Dendritic cell treated with granulocyte-macrophage colony-stimulating factor and Interleukin-4, amounts not matched to agents 40 ng/mL and 50 ng/mL, for 4 days (primary cell): ENCODE measurements around the gene NOLC1.

Experiments used
- H3K27ac Mint-ChIP-seq: one replicate; pipeline ENCODE4 v1.8.0; 2022; ENCODE audit warnings: mild to moderate bottlenecking, mixed read lengths
- H3K27me3 Mint-ChIP-seq: one replicate; pipeline ENCODE4 v1.8.0; 2022; ENCODE audit warnings: mild to moderate bottlenecking, mixed read lengths
- H3K36me3 Mint-ChIP-seq: one replicate; pipeline ENCODE4 v1.8.0; 2022; ENCODE audit warnings: low read depth, mixed read lengths
- H3K4me1 Mint-ChIP-seq: one replicate; pipeline ENCODE4 v1.8.0; 2022; ENCODE audit warnings: low read depth, mixed read lengths
- H3K4me3 Mint-ChIP-seq: one replicate; pipeline ENCODE4 v1.8.0; 2022; ENCODE audit warnings: mild to moderate bottlenecking, moderate library complexity, mixed read lengths
- H3K9me3 Mint-ChIP-seq: one replicate; pipeline ENCODE4 v1.8.0; 2022; ENCODE audit warnings: mixed read lengths
- intact Hi-C: fragments of 100-400 bp; cut with micrococcal nuclease; formaldehyde crosslinking; loops from one replicate; pipeline ENCODE4 v1.15.0; 2022

Gene NOLC1

DNA sequence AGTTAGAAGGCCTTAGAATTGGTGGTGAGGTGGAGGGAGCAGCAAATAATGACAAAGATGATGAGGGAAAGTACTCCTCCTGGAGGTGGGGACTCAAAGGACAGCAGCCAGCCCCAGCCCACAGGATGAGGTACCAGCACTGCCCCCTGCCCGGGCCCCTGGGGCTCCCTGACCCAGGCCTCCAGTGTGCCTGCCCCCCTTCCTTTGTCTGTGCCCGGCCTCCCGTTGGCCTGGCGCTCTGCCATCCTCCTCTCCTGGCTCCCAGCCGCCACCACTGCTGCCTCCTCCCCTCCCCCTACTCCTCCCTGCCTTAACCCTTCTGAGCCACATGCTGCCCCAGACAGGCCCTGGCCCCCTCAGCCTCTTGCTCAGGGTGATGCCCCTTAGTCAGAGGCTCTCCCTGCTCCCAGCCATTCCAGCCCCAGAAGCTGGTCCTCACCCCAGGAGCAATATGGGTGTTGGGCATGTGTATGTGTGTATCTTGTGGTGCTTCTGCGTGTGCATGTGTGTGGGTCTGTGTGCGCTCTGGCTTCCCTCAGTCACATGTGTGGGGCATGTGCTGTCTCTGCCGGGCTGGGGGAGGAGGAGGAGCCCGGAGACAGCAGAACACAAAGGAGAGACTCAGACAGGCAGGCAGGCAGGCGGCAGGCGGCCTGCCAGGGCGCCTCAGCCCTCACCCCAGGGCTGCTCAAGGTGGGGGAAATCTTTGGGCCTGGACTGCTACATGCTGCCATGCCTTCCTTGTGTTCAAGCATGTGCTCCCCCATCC lies 34.6 kb upstream of the NOLC1 start:
- H3K9me3 Mint-ChIP-seq: no peaks in the 10 kb centered on the region
- intact Hi-C loops: loop anchor here (5.0 kb wide), 1 partner anchor 50 kb away; the partner anchor contains the start of gene HPS6

GRCh38 chr10:102118867-102119266 lies 33.3 kb upstream of the NOLC1 start:
- H3K36me3 Mint-ChIP-seq: peaks cover 25% of the 10 kb centered on the region
- peak overlapping the region; percentile 91 for H3K27ac Mint-ChIP-seq
- H3K4me1 Mint-ChIP-seq: peaks cover 70% of the 10 kb centered on the region
- H3K4me3 Mint-ChIP-seq: peak overlapping the region; percentile 96
- intact Hi-C loops: loop anchor here (5.0 kb wide), 1 partner anchor 52 kb away; the partner anchor contains the start of gene HPS6
- H3K27me3 Mint-ChIP-seq: no peaks in the 10 kb centered on the region
- H3K9me3 Mint-ChIP-seq: no peaks in the 10 kb centered on the region

More for the DNA sequence above, 34.6 kb upstream of the NOLC1 start:
- peak overlapping the region; percentile 96 for H3K4me3 Mint-ChIP-seq
- H3K4me1 Mint-ChIP-seq: peaks cover 78% of the 10 kb centered on the region
- H3K27me3 Mint-ChIP-seq: no peaks in the 10 kb centered on the region
- H3K36me3 Mint-ChIP-seq: peaks cover 25% of the 10 kb centered on the region
- peak overlapping the region; percentile 91 for H3K27ac Mint-ChIP-seq

- peak overlapping the region; percentile 91 for H3K27ac Mint-ChIP-seq
- H3K4me1 Mint-ChIP-seq: peaks cover 68% of the 10 kb centered on the region
- H3K27me3 Mint-ChIP-seq: no peaks in the 10 kb centered on the region
- H3K36me3 Mint-ChIP-seq: peaks cover 23% of the 10 kb centered on the region
- H3K9me3 Mint-ChIP-seq: no peaks in the 10 kb centered on the region
- intact Hi-C loops: loop anchor here (1.0 to 5.0 kb wide), 2 partner anchors 14 to 52 kb away; partner anchors contain the start of genes HPS6 and PPRC1
- peak overlapping the region; percentile 96 for H3K4me3 Mint-ChIP-seq
Measured at GRCh38 chr10:102119417-102120141, 32.6 kb upstream of the NOLC1 start.

GRCh38 chr10:102120142-102120990 lies 31.8 kb upstream of the NOLC1 start, which contains the start of gene LDB1:
Gene LDB1 (minus strand): TSS chr10:102120368. CDS start chr10:102120110, 258 bp downstream.
- peak within 1 kb of the TSS; percentile 91 for H3K27ac Mint-ChIP-seq
- H3K4me1 Mint-ChIP-seq: peaks cover 61% of the 10 kb centered on the region
- intact Hi-C loops: loop anchor here (1.0 kb wide), 1 partner anchor 13 kb away; the partner anchor contains the start of gene PPRC1
- H3K27me3 Mint-ChIP-seq: no peaks in the 10 kb centered on the region
- peak within 1 kb of the TSS; percentile 96 for H3K4me3 Mint-ChIP-seq
- H3K9me3 Mint-ChIP-seq: no peaks in the 10 kb centered on the region
- peaks cover 18% of the 10 kb centered on the region for H3K36me3 Mint-ChIP-seq

DNA sequence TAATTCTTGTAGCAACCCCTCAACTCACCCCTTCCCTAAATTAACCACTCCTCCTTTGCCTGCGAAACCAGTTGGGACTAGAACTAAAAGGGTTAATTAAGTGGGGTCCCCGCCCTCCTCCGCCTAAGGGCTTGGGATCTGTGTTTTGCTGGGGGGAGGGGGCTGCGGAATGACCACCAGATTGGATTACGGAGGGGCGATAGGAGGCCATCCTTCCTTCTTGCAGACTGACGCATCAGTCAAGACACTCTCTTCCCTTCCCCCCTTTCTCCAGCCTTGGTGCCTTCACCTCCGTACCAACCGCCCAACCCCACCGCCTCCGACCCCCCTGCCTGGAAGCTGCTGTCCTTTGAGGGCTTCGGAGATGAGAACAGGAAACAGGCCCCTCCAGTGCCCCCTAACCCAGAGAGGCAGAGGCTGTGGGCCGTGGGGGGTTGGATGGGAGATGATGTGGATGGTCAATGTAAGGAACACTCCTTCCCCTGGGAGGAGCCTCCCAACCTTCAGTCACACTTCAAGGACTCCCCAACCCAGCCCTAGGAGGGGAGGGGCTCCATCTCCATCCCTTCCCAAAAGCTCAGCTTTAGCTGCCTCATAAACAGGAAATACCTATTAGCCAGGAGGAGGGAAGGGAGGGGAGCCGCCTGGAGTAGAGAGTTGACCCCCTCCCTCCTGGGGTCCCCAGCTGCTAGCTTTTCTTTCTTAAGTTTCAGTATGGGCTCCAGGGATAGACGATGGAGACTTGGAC lies 31.0 kb upstream of the NOLC1 start:
- no peaks in the 10 kb centered on the region for H3K9me3 Mint-ChIP-seq

GRCh38 chr10:102121739-102122372 lies 30.3 kb upstream of the NOLC1 start:
- Mint-ChIP-seq H3K4me1 (peaks cover 46% of the 10 kb centered on the region), H3K27me3 (no peaks in the 10 kb centered on the region), H3K36me3 (peaks cover 18% of the 10 kb centered on the region), H3K9me3 (no peaks in the 10 kb centered on the region), H3K27ac (peak overlapping the region; percentile 91), H3K4me3 (no peak overlapping the region)
- intact Hi-C loops: no loop called here

More for the DNA sequence above, 31.0 kb upstream of the NOLC1 start:
- Mint-ChIP-seq H3K27me3 (no peaks in the 10 kb centered on the region), H3K27ac (peak overlapping the region; percentile 91), H3K4me1 (peaks cover 53% of the 10 kb centered on the region), H3K4me3 (peak overlapping the region; percentile 96), H3K36me3 (peaks cover 18% of the 10 kb centered on the region)
- intact Hi-C loops: loop anchor here (1.0 kb wide), 1 partner anchor 12 kb away; the partner anchor contains the start of gene PPRC1

DNA sequence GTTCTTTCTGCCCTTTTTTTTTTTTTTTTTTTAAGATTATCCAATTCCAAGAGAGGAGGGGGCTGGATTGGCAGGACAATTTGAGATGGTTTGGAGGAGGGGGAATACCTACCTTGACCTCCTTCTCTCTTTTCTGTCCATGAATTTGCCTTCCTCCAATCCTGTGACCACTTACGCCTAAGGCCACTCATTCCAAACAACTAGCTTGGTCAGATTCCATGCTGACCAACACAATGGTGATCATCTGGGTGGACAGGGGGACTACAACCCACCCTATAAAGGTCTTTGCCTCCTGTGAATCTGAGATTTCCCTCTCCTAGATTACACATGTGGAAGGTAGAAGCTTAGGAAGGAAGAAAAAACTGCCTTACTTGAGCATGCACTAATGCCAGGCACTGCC lies 29.7 kb upstream of the NOLC1 start:
- peaks cover 40% of the 10 kb centered on the region for H3K4me1 Mint-ChIP-seq
- H3K27ac Mint-ChIP-seq: no peak overlapping the region
- no peak overlapping the region for H3K4me3 Mint-ChIP-seq
- H3K9me3 Mint-ChIP-seq: no peaks in the 10 kb centered on the region
- intact Hi-C loops: no loop called here
- H3K36me3 Mint-ChIP-seq: peaks cover 18% of the 10 kb centered on the region
- no peaks in the 10 kb centered on the region for H3K27me3 Mint-ChIP-seq

DNA sequence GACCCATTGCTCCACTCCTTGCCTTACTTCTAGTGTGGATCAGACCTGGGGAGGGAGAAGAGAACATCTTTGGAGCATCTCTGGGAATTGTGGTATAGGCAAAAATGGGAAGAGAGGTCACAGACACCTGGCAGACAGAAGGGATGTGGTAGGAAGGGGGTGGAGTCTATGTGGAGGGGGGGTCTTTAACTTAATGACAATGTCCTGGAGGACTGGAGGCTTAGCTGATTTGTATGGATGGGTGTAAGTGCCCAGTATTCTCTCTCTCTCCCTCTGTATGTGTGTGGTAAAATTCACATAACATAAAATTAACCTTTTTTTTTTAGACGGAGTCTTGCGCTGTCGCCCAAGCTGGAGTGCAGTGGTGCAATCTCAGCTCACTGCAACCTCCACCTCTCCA lies 29.0 kb upstream of the NOLC1 start:
- Mint-ChIP-seq H3K4me3 (no peak overlapping the region), H3K4me1 (peaks cover 32% of the 10 kb centered on the region), H3K27me3 (no peaks in the 10 kb centered on the region), H3K9me3 (no peaks in the 10 kb centered on the region), H3K27ac (no peak overlapping the region), H3K36me3 (peaks cover 18% of the 10 kb centered on the region)
- intact Hi-C loops: no loop called here

DNA sequence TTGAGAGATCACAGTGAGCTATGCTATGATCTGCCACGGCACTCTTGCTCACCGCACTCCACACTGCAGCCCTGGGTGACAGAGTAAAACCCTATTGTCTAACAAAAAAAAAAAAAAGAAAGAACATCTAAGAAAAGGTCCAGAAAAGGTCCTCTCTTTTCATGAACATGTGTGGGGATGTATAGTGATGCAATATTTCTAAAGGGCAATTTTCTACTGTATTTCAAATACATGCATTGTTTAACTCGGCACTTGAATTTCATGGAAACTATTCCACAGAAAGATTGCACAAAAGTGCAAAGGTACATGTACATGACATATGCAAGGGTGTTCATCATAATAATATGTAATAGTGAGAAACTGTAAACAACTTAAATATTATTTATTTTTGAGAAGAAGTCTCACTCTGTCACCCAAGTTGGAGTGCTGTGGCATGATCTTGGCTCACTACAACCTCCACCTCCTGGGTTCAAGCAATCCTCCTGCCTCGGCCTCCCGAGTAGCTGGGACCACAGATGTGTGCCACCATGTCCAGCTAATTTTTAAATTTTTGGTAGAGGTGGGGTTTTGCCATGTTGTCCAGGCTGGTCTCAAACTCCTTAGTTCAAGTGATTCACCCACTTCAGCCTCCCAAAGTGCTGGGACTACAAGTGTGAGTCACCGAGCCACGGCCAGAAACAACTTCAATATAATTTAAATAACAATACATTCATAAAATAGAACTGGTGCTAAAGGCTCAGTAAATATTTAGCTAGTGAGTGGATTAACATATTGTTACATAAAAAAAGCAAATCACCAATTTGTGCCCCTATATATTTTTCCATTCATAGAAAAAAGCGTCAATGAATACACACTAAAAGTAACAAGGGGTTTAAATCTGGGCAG lies 20.7 kb upstream of the NOLC1 start:
- H3K27ac Mint-ChIP-seq: no peak overlapping the region
- intact Hi-C loops: loop anchor here (1.0 to 5.0 kb wide), 2 partner anchors 21 to 74 kb away; partner anchors contain the start of genes ARMH3 and NOLC1
- no peaks in the 10 kb centered on the region for H3K27me3 Mint-ChIP-seq
- no peak overlapping the region for H3K4me3 Mint-ChIP-seq
- H3K36me3 Mint-ChIP-seq: peaks cover 16% of the 10 kb centered on the region
- no peaks in the 10 kb centered on the region for H3K9me3 Mint-ChIP-seq
- peaks cover 29% of the 10 kb centered on the region for H3K4me1 Mint-ChIP-seq

GRCh38 chr10:102132193-102132562 lies 20.0 kb upstream of the NOLC1 start:
- H3K9me3 Mint-ChIP-seq: no peaks in the 10 kb centered on the region
- H3K27ac Mint-ChIP-seq: peak overlapping the region; percentile 99
- no peaks in the 10 kb centered on the region for H3K27me3 Mint-ChIP-seq
- intact Hi-C loops: loop anchor here (1.0 to 5.0 kb wide), 2 partner anchors 20 to 75 kb away; partner anchors contain the start of genes ARMH3 and NOLC1
- H3K4me1 Mint-ChIP-seq: peaks cover 29% of the 10 kb centered on the region
- H3K4me3 Mint-ChIP-seq: peak overlapping the region; percentile 94
- peaks cover 17% of the 10 kb centered on the region for H3K36me3 Mint-ChIP-seq

- Mint-ChIP-seq H3K27me3 (no peaks in the 10 kb centered on the region), H3K27ac (peak within 1 kb of the TSS; percentile 99), H3K36me3 (peaks cover 23% of the 10 kb centered on the region), H3K4me3 (peak within 1 kb of the TSS; percentile 94), H3K9me3 (no peaks in the 10 kb centered on the region), H3K4me1 (peaks cover 29% of the 10 kb centered on the region)
- intact Hi-C loops: loop anchor here (1.0 to 5.0 kb wide), 3 partner anchors 12 to 75 kb away; partner anchors contain the start of genes ARMH3, LDB1 and NOLC1
Measured at GRCh38 chr10:102132563-102133372, 19.4 kb upstream of the NOLC1 start, which contains the start of gene PPRC1. Gene PPRC1 (plus strand): TSS chr10:102133040. CDS start chr10:102133069, 29 bp downstream.
